GM11168 (cell line): Measurements from ENCODE around the gene CCDC137.

Experiments used
- in situ Hi-C: fragments of 300-500 bp; cut with MboI; formaldehyde crosslinking; loops from one replicate; pipeline ENCODE4 v1.12.0; 2022; ENCODE audit warnings: low sequenced_read_pairs; ENCODE audit not compliant: unreplicated experiment

Gene CCDC137

GRCh38 chr17:81697261-81698044 lies 30.9 kb downstream of the CCDC137 start:
- in situ Hi-C loops: no loop called here

DNA sequence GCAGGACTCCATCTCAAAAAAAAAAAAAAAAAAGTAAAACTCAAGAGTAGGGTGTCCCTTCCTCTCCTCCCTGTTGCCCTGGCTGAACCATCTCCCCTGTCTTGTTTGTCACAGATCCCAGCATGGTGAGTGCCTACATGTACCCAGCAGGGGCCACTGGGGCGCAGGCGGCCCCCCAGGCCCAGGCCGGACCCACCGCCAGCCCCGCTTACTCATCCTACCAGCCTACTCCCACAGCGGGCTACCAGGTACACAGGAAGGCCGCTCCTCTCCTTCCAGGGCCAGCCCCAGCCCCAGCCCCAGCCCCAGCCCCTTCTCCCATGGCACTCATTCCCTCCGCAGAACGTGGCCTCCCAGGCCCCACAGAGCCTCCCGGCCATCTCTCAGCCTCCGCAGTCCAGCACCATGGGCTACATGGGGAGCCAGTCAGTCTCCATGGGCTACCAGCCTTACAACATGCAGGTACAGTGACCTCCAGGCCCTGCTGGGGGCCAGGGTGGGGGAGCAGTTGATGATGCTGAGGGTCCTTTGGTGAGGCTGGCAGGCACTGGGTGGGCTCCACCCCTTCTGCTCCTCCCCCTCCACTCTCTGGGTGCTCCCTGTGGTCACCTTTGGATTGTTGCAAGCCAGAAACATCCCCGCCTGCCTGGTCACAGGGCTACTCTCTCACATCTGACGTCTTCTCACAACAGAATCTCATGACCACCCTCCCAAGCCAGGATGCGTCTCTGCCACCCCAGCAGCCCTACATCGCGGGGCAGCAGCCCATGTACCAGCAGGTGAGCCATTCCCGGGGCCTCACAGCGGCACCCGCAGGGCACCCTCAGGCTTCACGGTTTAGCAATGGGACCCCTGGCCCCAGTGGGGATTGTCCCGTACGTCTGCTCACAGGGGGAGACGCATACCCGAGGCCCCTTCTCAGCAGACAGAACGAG lies 34.1 kb downstream of the CCDC137 start:
- in situ Hi-C loops: no loop called here

- in situ Hi-C loops: no loop called here
Observed at GRCh38 chr17:81701288-81702071, 34.9 kb downstream of the CCDC137 start.

DNA sequence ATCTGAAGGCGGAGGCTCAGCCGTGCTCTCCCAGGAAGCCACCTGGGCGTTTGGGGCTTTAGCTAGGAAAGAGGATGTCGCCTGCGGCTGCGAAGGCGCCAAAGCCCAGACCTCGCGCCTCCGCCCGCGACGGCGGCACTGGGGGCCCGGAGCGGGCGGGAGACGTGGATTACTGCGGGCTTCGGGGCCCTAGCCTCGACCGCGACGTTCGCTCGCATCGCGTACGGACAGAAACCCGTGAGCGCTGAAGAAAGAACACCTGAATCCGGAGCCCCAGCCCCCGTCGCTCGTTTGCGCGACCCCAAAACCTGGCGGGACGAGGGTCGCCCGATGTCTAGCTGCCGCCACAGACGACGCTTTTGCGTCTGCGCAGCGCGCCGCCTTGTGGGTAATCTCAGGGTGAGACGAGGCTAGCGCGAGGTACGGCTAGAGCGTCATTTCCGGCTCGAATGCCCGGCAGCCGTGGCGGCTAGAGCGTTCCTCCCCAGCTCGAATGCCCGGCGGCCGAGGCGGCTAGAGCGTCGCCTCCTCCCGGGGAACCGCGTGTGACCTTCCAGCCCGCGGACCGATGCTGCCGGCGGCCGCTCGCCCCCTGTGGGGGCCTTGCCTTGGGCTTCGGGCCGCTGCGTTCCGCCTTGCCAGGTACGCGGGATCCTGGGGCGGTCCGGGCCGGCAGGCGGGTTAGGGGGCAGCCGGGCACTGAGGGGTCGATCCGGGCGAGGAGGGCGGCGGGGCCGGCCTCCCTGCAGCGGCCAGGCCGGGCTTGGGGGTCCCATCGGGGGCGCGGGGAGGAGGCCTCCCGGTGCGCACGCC lies 36.6 kb downstream of the CCDC137 start, which contains the start of gene MRPL12:
TSS of gene MRPL12 (plus strand) at position 434 of the 813 bp plus-strand sequence. CDS start at position 569, 135 bp downstream.
- in situ Hi-C loops: no loop called here

GRCh38 chr17:81703747-81704654 lies 37.5 kb downstream of the CCDC137 start:
- in situ Hi-C loops: no loop called here

DNA sequence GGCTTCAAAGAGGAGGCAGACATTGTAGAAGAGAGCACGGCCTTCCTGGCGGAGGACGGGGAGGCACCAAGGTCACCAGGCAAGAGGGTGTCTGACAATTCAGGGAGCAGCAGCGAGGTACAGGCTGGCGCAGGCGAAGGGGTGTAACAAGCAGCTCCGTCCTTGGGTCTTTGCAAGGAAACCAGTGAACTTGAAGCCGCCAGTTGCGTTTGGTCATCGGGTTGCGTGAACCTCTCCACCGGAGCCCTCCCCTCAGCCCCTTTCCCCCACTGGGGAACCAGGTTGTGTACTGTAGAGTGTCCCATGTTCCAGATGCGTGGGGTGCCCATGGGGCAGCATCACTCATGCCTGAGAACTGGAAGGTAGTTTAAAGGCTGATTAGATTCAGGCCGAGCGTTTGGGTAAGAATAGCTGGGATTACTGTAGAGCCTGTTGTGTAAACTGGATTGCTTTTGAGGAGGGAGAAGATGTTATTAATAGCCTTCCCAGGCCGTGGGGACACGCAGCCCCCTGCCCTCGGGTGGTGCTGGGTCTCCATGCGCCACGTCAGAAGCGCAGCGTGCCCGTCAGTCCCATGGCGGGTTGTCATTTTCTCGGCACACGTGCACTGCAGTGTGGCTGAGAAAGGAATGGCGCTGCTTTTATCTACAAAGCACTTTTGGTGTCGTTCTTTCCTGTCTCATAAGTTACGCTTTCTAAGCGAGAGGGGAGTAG lies 39.1 kb downstream of the CCDC137 start:
- in situ Hi-C loops: no loop called here

DNA sequence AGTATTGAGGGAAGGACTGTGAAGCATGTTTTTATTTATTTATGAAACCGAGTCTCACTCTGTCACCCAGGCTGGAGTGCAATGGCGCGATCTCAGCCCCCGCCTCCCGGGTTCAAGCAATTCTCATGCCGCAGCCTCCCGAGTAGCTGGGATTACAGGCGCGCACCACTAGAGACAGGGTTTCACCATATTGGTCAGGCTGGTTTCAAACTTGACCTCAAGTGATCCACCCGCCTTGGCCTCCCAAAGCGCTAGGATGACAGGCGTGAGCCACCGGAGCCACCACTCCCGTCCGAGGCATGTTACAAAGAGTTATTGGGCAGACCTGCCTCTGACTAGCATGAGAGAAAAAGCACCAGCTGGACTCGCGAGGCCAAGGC lies 39.7 kb downstream of the CCDC137 start:
- in situ Hi-C loops: no loop called here

- in situ Hi-C loops: no loop called here
Observed at GRCh38 chr17:81706757-81707624, 40.5 kb downstream of the CCDC137 start.

DNA sequence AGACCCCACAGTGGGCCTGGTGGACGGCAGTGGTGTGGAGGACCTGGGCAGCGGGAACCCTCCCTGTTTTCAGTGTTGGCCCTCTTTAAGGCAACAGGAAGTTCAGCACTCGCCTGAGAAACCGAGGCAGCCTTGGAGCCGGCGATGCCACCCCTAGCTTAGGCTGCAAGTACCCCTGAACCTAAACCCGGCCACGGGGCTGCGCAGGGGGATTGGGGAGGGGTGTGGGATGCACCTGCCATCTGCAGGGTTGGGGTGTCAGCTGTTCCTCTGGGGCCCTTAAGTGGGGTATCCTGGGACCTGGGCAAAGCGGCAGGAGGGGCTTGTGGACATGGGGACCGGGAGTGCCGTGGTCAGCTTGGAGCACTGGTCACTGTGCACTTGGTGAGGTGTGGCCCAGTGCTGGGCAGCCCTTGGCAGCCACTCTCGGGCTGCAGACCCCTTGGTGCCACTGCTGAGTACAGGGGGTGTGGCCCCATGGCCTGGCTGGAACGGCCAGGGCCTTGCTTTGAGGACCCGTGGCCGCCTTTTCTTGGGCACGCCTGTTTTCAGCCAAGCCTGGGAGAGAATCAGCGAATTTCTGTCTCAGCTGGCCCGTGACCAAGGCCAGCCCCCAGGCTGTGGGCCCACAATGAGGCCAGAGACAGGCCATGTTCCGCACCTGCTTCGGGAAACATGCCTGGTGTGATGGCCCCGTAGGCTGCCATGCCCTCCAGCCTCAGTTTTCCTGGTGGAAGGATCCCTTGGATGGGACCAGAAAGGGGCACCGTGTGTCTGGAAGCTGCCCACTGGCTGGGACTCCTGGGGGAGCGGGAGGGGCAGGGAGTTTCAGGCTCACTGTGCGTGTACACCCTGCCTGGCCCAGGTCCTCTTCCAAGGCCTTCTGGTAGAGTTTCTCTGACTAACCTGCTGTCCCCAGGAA lies 41.4 kb downstream of the CCDC137 start:
- in situ Hi-C loops: no loop called here

GRCh38 chr17:81708739-81709185 lies 42.2 kb downstream of the CCDC137 start:
- in situ Hi-C loops: no loop called here

GRCh38 chr17:81710514-81711308 lies 44.2 kb downstream of the CCDC137 start:
- in situ Hi-C loops: no loop called here

DNA sequence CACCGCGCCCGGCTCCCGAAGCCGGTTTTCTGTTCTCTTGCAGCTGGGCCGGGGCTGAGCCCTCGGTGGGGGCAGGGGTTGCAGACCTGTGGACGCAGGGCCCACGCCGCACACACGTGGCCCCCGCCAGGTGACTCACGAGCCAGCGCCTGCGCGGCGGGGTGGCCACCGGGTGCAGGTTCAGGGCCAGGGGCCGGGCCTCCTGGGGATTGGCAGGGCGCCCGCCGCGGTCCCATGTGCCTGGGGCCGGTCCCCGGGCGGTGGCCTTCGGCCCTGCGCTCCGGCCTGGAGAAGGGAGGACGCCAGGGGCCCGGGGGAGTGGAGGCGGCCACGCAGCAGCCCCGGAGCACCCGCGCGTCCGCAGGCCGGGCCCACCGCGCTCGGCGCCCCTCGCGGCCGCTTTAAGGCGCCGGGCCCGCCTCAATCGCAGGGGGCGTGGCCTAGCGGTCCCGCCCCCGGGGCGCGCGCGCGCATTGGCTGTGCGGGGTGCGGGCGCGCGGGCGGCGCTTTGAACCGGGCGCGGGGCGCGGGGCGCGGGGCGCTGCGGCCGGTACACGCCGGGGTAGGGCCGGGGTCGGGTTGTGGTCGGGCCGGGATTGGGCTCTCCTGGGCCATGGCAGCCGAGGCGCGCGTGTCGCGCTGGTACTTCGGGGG lies 45.4 kb downstream of the CCDC137 start, which contains the start of gene SLC25A10:
TSS of gene SLC25A10 (plus strand) at position 471 of the 654 bp plus-strand sequence. CDS start at position 614, 143 bp downstream.
- in situ Hi-C loops: no loop called here

DNA sequence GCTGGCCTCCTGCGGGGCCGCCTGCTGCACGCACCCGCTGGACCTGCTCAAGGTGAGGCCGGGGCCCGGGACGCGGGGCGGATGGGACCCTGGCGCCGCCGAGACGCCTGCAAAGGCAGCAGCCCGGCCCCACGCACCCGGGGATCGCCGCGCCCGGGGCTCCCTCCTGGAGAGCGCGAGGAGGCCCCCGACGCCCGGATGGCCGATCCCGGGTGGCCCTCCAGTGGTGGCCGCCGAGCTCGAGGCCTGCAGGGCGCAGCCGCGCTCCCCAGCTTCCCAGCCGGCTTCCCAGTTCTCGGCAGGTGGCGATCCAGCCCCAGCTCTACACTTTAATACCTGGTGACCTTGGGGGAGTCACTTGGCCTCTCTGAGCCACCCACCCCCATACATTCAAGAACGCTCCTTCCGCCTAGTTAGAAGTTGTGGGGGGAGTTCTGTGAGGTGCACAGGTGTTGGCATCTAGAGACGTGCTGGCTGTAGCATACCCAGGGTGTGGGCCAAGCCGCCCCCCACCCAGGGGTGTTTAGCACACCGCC lies 46.0 kb downstream of the CCDC137 start:
- in situ Hi-C loops: no loop called here

DNA sequence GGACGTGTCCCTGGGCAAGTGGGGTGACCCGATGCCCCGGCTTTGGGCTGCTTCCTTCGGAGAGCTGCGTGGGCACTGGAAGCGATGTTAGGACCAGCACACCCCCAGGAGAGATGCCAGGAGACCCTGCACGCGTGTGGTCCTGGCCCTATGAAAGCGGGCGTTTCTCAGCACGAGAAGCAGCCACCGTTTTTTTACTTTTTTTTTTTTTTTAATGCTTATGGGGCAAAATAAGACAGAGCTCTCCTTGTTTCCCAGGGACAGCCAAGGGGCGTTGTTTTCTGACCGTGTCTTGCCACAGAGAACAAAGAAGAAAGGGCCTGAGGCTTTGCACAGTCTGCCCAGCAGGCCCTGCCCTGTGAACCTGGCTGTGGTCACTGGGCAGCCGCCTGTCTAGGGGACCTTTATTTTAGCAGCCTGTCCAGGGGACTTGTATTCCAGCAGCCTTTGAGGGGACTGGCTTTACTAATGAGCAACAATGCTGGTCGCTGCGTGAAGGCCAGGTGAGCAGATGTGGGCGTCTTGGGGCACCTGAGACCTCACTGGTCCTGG lies 46.5 kb downstream of the CCDC137 start:
- in situ Hi-C loops: no loop called here
